Fibroblast of pulmonary artery (primary cell): Measurements from ENCODE around the gene TRIP13.

Experiments
- DNase-seq: peaks from one replicate; pipeline ENCODE4 v3.0.0-alpha.2; 2010; ENCODE audit warnings: low read depth
- H3K4me3 ChIP-seq: replicated peaks from 2 replicates; pipeline ENCODE4 v1.5.1; 2011; ENCODE audit warnings: low read depth, mild to moderate bottlenecking, control low read depth, low read length, moderate library complexity
- CTCF ChIP-seq: IDR thresholded peaks from 2 replicates; pipeline ENCODE4 v1.5.1; 2011; ENCODE audit warnings: mild to moderate bottlenecking, control low read depth, low read length, inconsistent platforms; ENCODE audit errors: missing control alignments

The TRIP13 gene

GRCh38 chr5:966345-966710, 73.6 kb downstream of the TRIP13 start:
- DNase-seq: no peak
- TF ChIP-seq CTCF: no peak
- no peak overlapping the region for H3K4me3 ChIP-seq

GRCh38 chr5:966941-967340, 74.3 kb downstream of the TRIP13 start:
- DNase-seq: no peak
- TF ChIP-seq CTCF: no peak
- H3K4me3 ChIP-seq: no peak overlapping the region
